Liver (tissue), 9 donors: Measurements from ENCODE around the gene SLC9A4. TPM values are rescaled to one million over a fixed set of nuclear protein-coding genes. Genes with fewer than 3 reads are reported as not detected.

ENCODE experiments used
- DNase-seq: peaks from one replicate; pipeline ENCODE4 v3.0.0-alpha.2; 2017; ENCODE audit warnings: low spot score
- H3K27ac ChIP-seq, 2 donors: one replicate each; pipeline ENCODE4 v1.7.0; 2013; ENCODE audit warnings: inconsistent platforms in 2 of 2, low read length in 2 of 2, control low read depth in 1 of 2, low read depth in 1 of 2, mild to moderate bottlenecking in 1 of 2
- H3K27me3 ChIP-seq, 4 donors: one replicate each; pipeline versions ENCODE4 v1.6.1 to v1.7.0; 2013; ENCODE audit warnings: low read length in 3 of 4, inconsistent platforms in 1 of 4, mild to moderate bottlenecking in 1 of 4, moderate library complexity in 1 of 4; ENCODE audit not compliant: control insufficient read depth in 4 of 4, insufficient read depth in 4 of 4
- H3K36me3 ChIP-seq, 4 donors: one replicate each; pipeline versions ENCODE4 v1.6.1 to v1.7.0; 2013; ENCODE audit warnings: low read length in 3 of 4, mild to moderate bottlenecking in 3 of 4, low read depth in 1 of 4, moderate library complexity in 1 of 4; ENCODE audit not compliant: control insufficient read depth in 4 of 4, insufficient read depth in 3 of 4
- H3K4me1 ChIP-seq, 4 donors: one replicate each; pipeline versions ENCODE4 v1.6.1 to v1.7.0; 2013; ENCODE audit warnings: low read length in 3 of 4, mild to moderate bottlenecking in 3 of 4, moderate library complexity in 1 of 4; ENCODE audit not compliant: control insufficient read depth in 4 of 4, insufficient read depth in 4 of 4
- H3K4me3 ChIP-seq, 3 donors: one replicate each; pipeline versions ENCODE4 v1.6.1 to v1.7.0; 2013; ENCODE audit warnings: low read length in 3 of 3, control low read depth in 1 of 3, low read depth in 1 of 3, mild to moderate bottlenecking in 1 of 3
- H3K9ac ChIP-seq, 2 donors: one replicate each; pipeline ENCODE4 v1.7.0; 2013; ENCODE audit warnings: low read length in 2 of 2, mild to moderate bottlenecking in 2 of 2, moderate library complexity in 2 of 2, control low read depth in 1 of 2, low read depth in 1 of 2
- H3K9me3 ChIP-seq, 4 donors: one replicate each; pipeline versions ENCODE4 v1.6.1 to v1.7.0; 2013; ENCODE audit warnings: low read length in 3 of 4; ENCODE audit not compliant: control insufficient read depth in 4 of 4
- ATF3 ChIP-seq: IDR thresholded peaks from 2 replicates; pipeline ENCODE4 v1.6.1; 2016; ENCODE audit warnings: antibody characterized with exemption
- EGR1 ChIP-seq, 2 donors: IDR thresholded peaks; 2 replicates each; pipeline ENCODE4 v1.6.1; 2016 to 2018; ENCODE audit warnings: antibody characterized with exemption in 2 of 2, low read depth in 2 of 2
- FOXA1 ChIP-seq: IDR thresholded peaks from 2 replicates; pipeline ENCODE4 v1.6.1; 2016; ENCODE audit warnings: antibody characterized with exemption
- FOXA2 ChIP-seq: IDR thresholded peaks from 2 replicates; pipeline ENCODE4 v1.6.1; 2016; ENCODE audit warnings: antibody characterized with exemption
- GABPA ChIP-seq, 2 donors: IDR thresholded peaks in 1 of 2; conservative IDR thresholded peaks in 1 of 2; 2 replicates each; pipeline ENCODE4 v1.6.1; 2016; ENCODE audit warnings: antibody characterized with exemption in 2 of 2, mild to moderate bottlenecking in 1 of 2, moderate library complexity in 1 of 2
- HNF4A ChIP-seq, 2 donors: conservative IDR thresholded peaks; 2 replicates each; pipeline ENCODE4 v1.6.1; 2016; ENCODE audit warnings: antibody characterized with exemption in 2 of 2, mild to moderate bottlenecking in 2 of 2
- HNF4G ChIP-seq: IDR thresholded peaks from 2 replicates; pipeline ENCODE4 v1.6.1; 2016; ENCODE audit warnings: antibody characterized with exemption
- MAX ChIP-seq: IDR thresholded peaks from 2 replicates; pipeline ENCODE4 v1.6.1; 2016; ENCODE audit warnings: antibody characterized with exemption
- NR2F2 ChIP-seq: IDR thresholded peaks from 2 replicates; pipeline ENCODE4 v1.6.1; 2016; ENCODE audit warnings: antibody characterized with exemption
- RAD21 ChIP-seq, 2 donors: IDR thresholded peaks; 2 replicates each; pipeline ENCODE4 v1.6.1; 2016; ENCODE audit warnings: antibody characterized with exemption in 2 of 2, mild to moderate bottlenecking in 2 of 2
- REST ChIP-seq: IDR thresholded peaks from 2 replicates; pipeline ENCODE4 v1.6.1; 2016; ENCODE audit warnings: antibody characterized with exemption, mild to moderate bottlenecking
- RXRA ChIP-seq, 2 donors: IDR thresholded peaks; 2 replicates each; pipeline ENCODE4 v1.6.1; 2017 to 2018; ENCODE audit warnings: antibody characterized with exemption in 2 of 2, mild to moderate bottlenecking in 1 of 2
- TAF1 ChIP-seq: conservative IDR thresholded peaks from 2 replicates; pipeline ENCODE4 v1.6.1; 2016; ENCODE audit warnings: antibody characterized with exemption, mild to moderate bottlenecking
- YY1 ChIP-seq: IDR thresholded peaks from 2 replicates; pipeline ENCODE4 v1.6.1; 2016; ENCODE audit warnings: antibody characterized with exemption, mild to moderate bottlenecking
- ZBTB33 ChIP-seq: IDR thresholded peaks from 2 replicates; pipeline ENCODE4 v1.6.1; 2016; ENCODE audit warnings: antibody characterized with exemption
- WGBS: extraction: QIAGEN DNeasy Blood & Tissue Kit; methylation state at CpG from one replicate; pipeline ENCODE4 v1.1.7; 2013; 5-methylcytosine and 5-hydroxymethylcytosine counted together
- polyA plus RNA-seq, 2 donors: library from polyadenylated mRNA; stranded (reverse) in 1 of 2; unstranded in 1 of 2; fragments of 200-250 nt in 1 of 2; fragments of >200 nt in 1 of 2; fragmentation: Nextera tagmentation in 1 of 2; extraction: Ambion mirVana in 1 of 2; gene quantifications; one replicate each; pipeline versions ENCODE4 v1.2.1 to v1.2.3, GENCODE V29; 2013 to 2015
- total RNA-seq, 2 donors: library from RNA; depleted of rRNA; stranded (reverse); fragments of >200 nt; gene quantifications; one replicate each; pipeline ENCODE4 v1.2.3, GENCODE V29; 2014
- TF ChIP-seq, protein P1 (sequence below): fragments of 150-350 bp; IDR thresholded peaks from 2 replicates; pipeline ENCODE4 v1.5.1; 2017; ENCODE audit warnings: improper control_type of control experiment, low read depth, low read length; ENCODE audit not compliant: missing input control
- donor health status: healthy.
- donor health status: healthy.
- donor health status: healthy.
- donor health status: healthy.
- donor health status: healthy.

SLC9A4 gene
- total and polyA plus RNA-seq, 4 donors = not detected

GRCh38 chr2:102486941-102487702 lies 14.1 kb downstream of the SLC9A4 start:
- TF ChIP-seq TAF1 (no peak), HNF4G (no peak), YY1 (no peak), GABPA (IDR thresholded peaks at IDR 0.05 in 1 of 2, conservative IDR thresholded peaks at IDR 0.05 in 1 of 2) (no peak), FOXA1 (no peak)
- H3K27me3 ChIP-seq = no peaks in the 10 kb centered on the region
- H3K27ac ChIP-seq = no peak overlapping the region
- H3K36me3 ChIP-seq = no peaks in the 10 kb centered on the region
- 83% methylated on average over 1 of the region's 1 CpG for WGBS
- no peaks in the 10 kb centered on the region for H3K9me3 ChIP-seq
- H3K9ac ChIP-seq = no peak overlapping the region
- no peak for DNase-seq
- no peak overlapping the region for H3K4me3 ChIP-seq
- no peaks in the 10 kb centered on the region for H3K4me1 ChIP-seq

DNA sequence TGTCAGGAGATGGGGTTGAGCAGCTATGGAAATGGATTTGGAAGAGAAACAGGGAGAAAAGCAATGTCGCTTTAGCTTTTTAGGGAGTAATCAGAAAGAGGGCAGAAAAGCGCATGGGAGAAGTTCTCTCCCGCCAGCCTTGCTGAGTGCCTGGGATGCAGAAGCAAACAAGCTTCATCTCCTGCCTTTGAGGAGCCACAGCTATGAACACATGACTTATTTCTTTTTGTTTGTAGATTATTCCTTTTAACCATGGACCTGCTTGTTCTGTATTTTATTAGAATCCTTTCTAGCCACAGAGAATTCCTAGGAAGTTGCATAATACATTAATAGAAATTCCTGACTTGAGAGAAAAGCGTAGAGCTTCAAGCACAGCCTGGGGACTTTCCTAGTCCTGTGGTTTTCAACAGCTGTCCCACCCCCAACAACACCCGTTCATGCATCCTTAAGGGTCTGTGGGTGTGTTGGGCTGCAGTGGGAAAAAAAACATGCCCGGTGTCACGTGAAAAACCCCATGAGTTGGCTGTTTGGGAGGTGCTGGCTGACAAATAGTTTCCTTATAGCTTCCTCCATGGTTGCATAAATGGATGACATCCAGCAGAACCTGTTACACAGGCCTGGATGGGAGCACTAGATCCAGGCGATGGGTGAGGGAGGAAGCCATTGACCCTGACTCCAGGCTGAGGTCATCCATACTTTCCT lies 14.9 kb downstream of the SLC9A4 start:
- H3K27ac ChIP-seq = no peak overlapping the region
- no peak overlapping the region for H3K4me3 ChIP-seq
- WGBS = 74% methylated on average over 8 of the region's 8 CpGs
- TF ChIP-seq, protein P1, sequence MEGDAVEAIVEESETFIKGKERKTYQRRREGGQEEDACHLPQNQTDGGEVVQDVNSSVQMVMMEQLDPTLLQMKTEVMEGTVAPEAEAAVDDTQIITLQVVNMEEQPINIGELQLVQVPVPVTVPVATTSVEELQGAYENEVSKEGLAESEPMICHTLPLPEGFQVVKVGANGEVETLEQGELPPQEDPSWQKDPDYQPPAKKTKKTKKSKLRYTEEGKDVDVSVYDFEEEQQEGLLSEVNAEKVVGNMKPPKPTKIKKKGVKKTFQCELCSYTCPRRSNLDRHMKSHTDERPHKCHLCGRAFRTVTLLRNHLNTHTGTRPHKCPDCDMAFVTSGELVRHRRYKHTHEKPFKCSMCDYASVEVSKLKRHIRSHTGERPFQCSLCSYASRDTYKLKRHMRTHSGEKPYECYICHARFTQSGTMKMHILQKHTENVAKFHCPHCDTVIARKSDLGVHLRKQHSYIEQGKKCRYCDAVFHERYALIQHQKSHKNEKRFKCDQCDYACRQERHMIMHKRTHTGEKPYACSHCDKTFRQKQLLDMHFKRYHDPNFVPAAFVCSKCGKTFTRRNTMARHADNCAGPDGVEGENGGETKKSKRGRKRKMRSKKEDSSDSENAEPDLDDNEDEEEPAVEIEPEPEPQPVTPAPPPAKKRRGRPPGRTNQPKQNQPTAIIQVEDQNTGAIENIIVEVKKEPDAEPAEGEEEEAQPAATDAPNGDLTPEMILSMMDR = no peak
- TF ChIP-seq ATF3 (no peak), HNF4G (no peak), FOXA2 (no peak), RXRA (IDR thresholded peaks at IDR 0.05) (no peak), MAX (no peak), GABPA (IDR thresholded peaks at IDR 0.05 in 1 of 2, conservative IDR thresholded peaks at IDR 0.05 in 1 of 2) (no peak), RAD21 (IDR thresholded peaks at IDR 0.05) (no peak), FOXA1 (no peak), NR2F2 (no peak), ZBTB33 (no peak), TAF1 (no peak), YY1 (no peak), REST (no peak), HNF4A (conservative IDR thresholded peaks at IDR 0.05) (no peak), EGR1 (IDR thresholded peaks at IDR 0.05; ENCODE audit: low read depth in 2 of 2) (no peak)
- H3K36me3 ChIP-seq = no peaks in the 10 kb centered on the region
- no peaks in the 10 kb centered on the region for H3K9me3 ChIP-seq
- H3K27me3 ChIP-seq = no peaks in the 10 kb centered on the region
- DNase-seq = no peak
- H3K4me1 ChIP-seq = no peaks in the 10 kb centered on the region
- H3K9ac ChIP-seq = no peak overlapping the region
